ENCODE data around the gene RANGAP1. TPM values are rescaled to one million over a fixed set of nuclear protein-coding genes. Genes with fewer than 3 reads are reported as not detected.

Gene RANGAP1
- total and polyA plus RNA-seq, 2 of the 8 experiments (the other 6 are each of a cell fraction or from before 2014, with no cell fraction given) = 121 to 171 TPM

- no peak for TF ChIP-seq ATF2 (IDR thresholded peaks at IDR 0.05; ENCODE audit: low read length)
- peak; percentile 42 for TF ChIP-seq TAF7 (optimal IDR thresholded peaks at IDR 0.05; ENCODE audit: borderline replicate concordance, low read depth, low read length)
- peak; percentile 87 for TF ChIP-seq PHF8 (conservative IDR thresholded peaks at IDR 0.05; ENCODE audit: low read depth, low read length)
- TF ChIP-seq KDM4A (IDR thresholded peaks at IDR 0.05; ENCODE audit: low read depth, low read length, severe bottlenecking) = peak; percentile 81
- TF ChIP-seq TBP (IDR thresholded peaks at IDR 0.05; ENCODE audit: low read depth, low read length) = peak; percentile 66
- TF ChIP-seq CHD1 (IDR thresholded peaks at IDR 0.05; ENCODE audit: low read depth, low read length) = no peak
- TF ChIP-seq BACH1 (IDR thresholded peaks at IDR 0.05; ENCODE audit: low read length) = no peak
- TF ChIP-seq, protein P1, sequence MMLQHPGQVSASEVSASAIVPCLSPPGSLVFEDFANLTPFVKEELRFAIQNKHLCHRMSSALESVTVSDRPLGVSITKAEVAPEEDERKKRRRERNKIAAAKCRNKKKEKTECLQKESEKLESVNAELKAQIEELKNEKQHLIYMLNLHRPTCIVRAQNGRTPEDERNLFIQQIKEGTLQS (IDR thresholded peaks at IDR 0.05; ENCODE audit: insufficient read depth, low read depth, low read length) = no peak
- TF ChIP-seq SRF (IDR thresholded peaks at IDR 0.05; ENCODE audit: low read depth, low read length) = 0 out of 2 replicates have a peak, but pooled peaks have one; percentile 22
- peak; percentile 45 for TF ChIP-seq SP1 (IDR thresholded peaks at IDR 0.05; ENCODE audit: low read depth, low read length)
- TF ChIP-seq SIX5 (IDR thresholded peaks at IDR 0.05; ENCODE audit: low read depth, low read length) = peak; percentile 88
- no peak for TF ChIP-seq MAFK (IDR thresholded peaks at IDR 0.05; ENCODE audit: low read depth, low read length)
- peak in 1 of 3 experiments; percentile 22; a peak in 1 of 4 replicates for TF ChIP-seq CTCF (IDR thresholded peaks at IDR 0.05; ENCODE audit: control extremely low read depth in 1 of 3, insufficient read depth in 1 of 3, low read depth in 1 of 3, low read length in 3 of 3)
- no peak for TF ChIP-seq EP300 (IDR thresholded peaks at IDR 0.05; ENCODE audit: borderline replicate concordance in 1 of 2, low read depth in 2 of 2, low read length in 2 of 2)
- no peak for TF ChIP-seq RXRA (IDR thresholded peaks at IDR 0.05; ENCODE audit: insufficient read depth, low read depth, low read length)
- TF ChIP-seq JUND (IDR thresholded peaks at IDR 0.05; ENCODE audit: low read length) = no peak
- peak; percentile 92 for TF ChIP-seq ASH2L (IDR thresholded peaks at IDR 0.05; ENCODE audit: low read length)
- peak; percentile 57; the same call in 1 of the 2 replicates for TF ChIP-seq TAF1 (IDR thresholded peaks at IDR 0.05; ENCODE audit: low read depth, low read length)
- TF ChIP-seq CREB1 (IDR thresholded peaks at IDR 0.05) = peak; percentile 97
- TF ChIP-seq BCL11A (IDR thresholded peaks at IDR 0.05; ENCODE audit: low read depth in 2 of 2, low read length in 2 of 2) = no peak
These were observed at the start of gene RANGAP1 (continued) for GRCh38 chr22:41285820-41286638.
